GM23248 (cell line): Measurements from ENCODE around the gene TBKBP1. TPM values are rescaled to one million over a fixed set of nuclear protein-coding genes. Genes with fewer than 3 reads are reported as not detected.

Source experiments
- DNase-seq: peaks from one replicate; pipeline ENCODE4 v3.0.0-alpha.2; 2015
- H2AFZ ChIP-seq: fragments of 200-600 bp; sonication (generic); 2 replicates; pipeline ENCODE4 v1.6.1; 2016; ENCODE audit warnings: antibody characterized with exemption
- H3F3A ChIP-seq: fragments of 200-600 bp; sonication (generic); 2 replicates; pipeline ENCODE4 v1.6.1; 2016; ENCODE audit warnings: mild to moderate bottlenecking, antibody characterized with exemption, mixed run types; ENCODE audit not compliant: insufficient read depth
- H3K27ac ChIP-seq: fragments of 200-600 bp; sonication (generic); 2 replicates; pipeline ENCODE4 v1.5.1; 2016; ENCODE audit warnings: mild to moderate bottlenecking
- H3K27me3 ChIP-seq: fragments of 200-600 bp; sonication (generic); replicated peaks from 2 replicates; pipeline ENCODE4 v1.6.1; 2016; ENCODE audit warnings: mild to moderate bottlenecking; ENCODE audit not compliant: insufficient read depth
- H3K36me3 ChIP-seq: fragments of 200-600 bp; sonication (generic); 2 replicates; pipeline ENCODE4 v1.6.1; 2016; ENCODE audit warnings: low read depth, mild to moderate bottlenecking
- H3K4me1 ChIP-seq: fragments of 200-600 bp; sonication (generic); 2 replicates; pipeline ENCODE4 v1.6.1; 2016; ENCODE audit warnings: mild to moderate bottlenecking; ENCODE audit not compliant: insufficient read depth
- H3K4me2 ChIP-seq: fragments of 200-600 bp; sonication (generic); one replicate; pipeline ENCODE4 v1.6.1; 2016; ENCODE audit warnings: mild to moderate bottlenecking; ENCODE audit not compliant: unreplicated experiment
- H3K4me3 ChIP-seq: fragments of 200-600 bp; sonication (generic); 2 replicates; pipeline ENCODE4 v1.5.1; 2016; ENCODE audit warnings: mild to moderate bottlenecking
- H3K79me2 ChIP-seq: fragments of 200-600 bp; sonication (generic); 2 replicates; pipeline ENCODE4 v1.6.1; 2016; ENCODE audit warnings: mild to moderate bottlenecking; ENCODE audit not compliant: insufficient read depth
- H3K9ac ChIP-seq: fragments of 200-600 bp; sonication (generic); 2 replicates; pipeline ENCODE4 v1.6.1; 2016; ENCODE audit warnings: mild to moderate bottlenecking
- H3K9me2 ChIP-seq: fragments of 200-600 bp; sonication (generic); 2 replicates; pipeline ENCODE4 v1.6.1; 2016; ENCODE audit warnings: mixed run types, mild to moderate bottlenecking, moderate library complexity; ENCODE audit not compliant: insufficient read depth
- H3K9me3 ChIP-seq: fragments of 200-600 bp; sonication (generic); one replicate; pipeline ENCODE4 v1.6.1; 2017; ENCODE audit warnings: low read depth
- H4K20me1 ChIP-seq: fragments of 200-600 bp; sonication (generic); 2 replicates; pipeline ENCODE4 v1.6.0; 2016; ENCODE audit not compliant: insufficient read depth
- EZH2 ChIP-seq: fragments of 200-600 bp; sonication (generic); IDR thresholded peaks from 2 replicates; pipeline ENCODE4 v1.6.1; 2018; ENCODE audit warnings: antibody characterized with exemption, mild to moderate bottlenecking; ENCODE audit not compliant: insufficient read depth, poor library complexity, severe bottlenecking
- EZH2phosphoT487 ChIP-seq: fragments of 200-600 bp; sonication (generic); IDR thresholded peaks from 2 replicates; pipeline ENCODE4 v1.6.1; 2018; ENCODE audit warnings: antibody characterized with exemption, moderate library complexity, mild to moderate bottlenecking, low read depth; ENCODE audit not compliant: insufficient read depth
- WGBS, 2 experiments: methylation state at CpG; one replicate each; pipeline ENCODE4 v1.1.6; 2015 to 2017; ENCODE audit warnings: low lambda C conversion rate in 2 of 2, low coverage in 1 of 2; ENCODE audit errors: missing lambda C conversion rate in 2 of 2; 5-methylcytosine and 5-hydroxymethylcytosine counted together
- in situ Hi-C: fragments of 300-500 bp; cut with MboI; formaldehyde crosslinking; loops from 2 replicates; pipeline ENCODE4 v1.15.0; 2020
- polyA plus RNA-seq: library from polyadenylated mRNA; unstranded; fragments of >200 nt; fragmentation: Nextera tagmentation; extraction: Ambion mirVana; gene quantifications from 2 replicates; pipeline ENCODE4 v1.2.1, GENCODE V29; 2016
- total RNA-seq: library from RNA; depleted of rRNA; stranded (reverse); fragments of >200 nt; shearing (Covaris generic); gene quantifications from 2 replicates; pipeline ENCODE4 v1.2.3, GENCODE V29; 2014

TBKBP1 gene
- total and polyA plus RNA-seq, 2 experiments from 2014 or later = 1.1 to 12.3 TPM

DNA sequence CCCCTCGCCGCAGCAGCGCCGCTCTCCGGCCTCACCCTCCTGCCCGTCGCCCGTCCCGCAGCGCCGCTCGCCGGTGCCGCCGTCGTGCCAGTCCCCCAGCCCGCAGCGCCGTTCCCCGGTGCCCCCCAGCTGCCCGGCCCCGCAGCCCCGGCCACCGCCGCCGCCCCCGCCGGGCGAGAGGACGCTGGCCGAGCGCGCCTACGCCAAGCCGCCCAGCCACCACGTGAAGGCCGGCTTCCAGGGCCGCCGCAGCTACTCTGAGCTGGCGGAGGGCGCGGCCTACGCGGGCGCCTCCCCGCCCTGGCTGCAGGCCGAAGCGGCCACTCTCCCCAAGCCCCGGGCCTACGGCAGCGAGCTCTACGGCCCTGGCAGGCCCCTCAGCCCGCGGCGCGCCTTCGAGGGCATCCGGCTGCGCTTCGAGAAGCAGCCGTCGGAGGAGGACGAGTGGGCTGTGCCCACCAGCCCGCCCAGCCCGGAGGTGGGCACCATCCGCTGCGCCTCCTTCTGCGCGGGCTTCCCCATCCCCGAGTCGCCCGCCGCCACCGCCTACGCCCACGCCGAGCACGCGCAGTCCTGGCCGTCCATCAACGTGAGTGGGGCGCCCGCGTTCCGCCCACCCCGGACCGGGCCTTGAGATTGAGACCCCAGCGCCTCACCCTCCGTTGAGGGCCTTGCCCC, 15.0 kb downstream of the TBKBP1 start:
- H3K4me2 ChIP-seq = no peak overlapping the region
- no peak overlapping the region for H3K4me3 ChIP-seq
- H3K27me3 ChIP-seq = peaks cover 14% of the 10 kb centered on the region; the same call in 1 of the 2 replicates
- no peaks in the 10 kb centered on the region for H4K20me1 ChIP-seq
- no peaks in the 10 kb centered on the region for H3K4me1 ChIP-seq
- DNase-seq = no peak
- no peaks in the 10 kb centered on the region for H3K9me3 ChIP-seq
- no peak overlapping the region for H3K9ac ChIP-seq
- no peak overlapping the region for H3K27ac ChIP-seq
- in situ Hi-C loops = no loop called here
- H3F3A ChIP-seq = no peaks in the 10 kb centered on the region
- no peaks in the 10 kb centered on the region for H3K79me2 ChIP-seq
- no peaks in the 10 kb centered on the region for H3K9me2 ChIP-seq
- WGBS, 2 experiments = 91 to 94% methylated on average over 29 to 88 of the region's 89 CpGs
- TF ChIP-seq EZH2 = no peak
- no peak for TF ChIP-seq EZH2phosphoT487
- no peaks in the 10 kb centered on the region for H3K36me3 ChIP-seq
- H2AFZ ChIP-seq = no peak overlapping the region

DNA sequence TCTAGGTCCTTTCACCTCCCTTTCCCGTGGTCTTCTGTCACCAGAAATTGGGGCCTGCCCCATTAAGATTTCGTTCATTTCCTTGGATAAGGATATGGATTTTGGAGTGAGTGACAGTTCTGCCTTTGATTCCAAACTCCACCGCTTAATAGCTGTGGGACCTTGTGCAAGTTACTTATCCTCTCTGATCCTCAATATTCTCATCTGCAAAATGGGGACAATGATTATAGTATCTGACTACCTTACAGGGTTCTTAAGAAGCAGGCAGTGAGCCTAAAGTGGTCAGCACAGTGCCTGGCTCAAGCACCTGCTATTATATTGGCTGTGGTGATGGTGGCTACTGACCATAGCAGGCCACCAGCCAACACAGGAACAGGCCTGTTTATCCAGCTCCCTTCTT, 15.6 kb downstream of the TBKBP1 start:
- no peak overlapping the region for H2AFZ ChIP-seq
- H3K4me2 ChIP-seq = no peak overlapping the region
- H3K4me3 ChIP-seq = no peak overlapping the region
- H3K9me3 ChIP-seq = no peaks in the 10 kb centered on the region
- H3K9me2 ChIP-seq = no peaks in the 10 kb centered on the region
- TF ChIP-seq EZH2 = no peak
- no peak for TF ChIP-seq EZH2phosphoT487
- H3K79me2 ChIP-seq = no peaks in the 10 kb centered on the region
- H3K9ac ChIP-seq = no peak overlapping the region
- H3K36me3 ChIP-seq = no peaks in the 10 kb centered on the region
- H3F3A ChIP-seq = no peaks in the 10 kb centered on the region
- in situ Hi-C loops = no loop called here
- no peak overlapping the region for H3K27ac ChIP-seq
- no peak for DNase-seq
- WGBS, 2 experiments = 95 to 100% methylated on average over 3 of the region's 3 CpGs
- H3K27me3 ChIP-seq = peaks cover 20% of the 10 kb centered on the region; the same call in 1 of the 2 replicates
- H4K20me1 ChIP-seq = no peaks in the 10 kb centered on the region
- H3K4me1 ChIP-seq = no peaks in the 10 kb centered on the region

DNA sequence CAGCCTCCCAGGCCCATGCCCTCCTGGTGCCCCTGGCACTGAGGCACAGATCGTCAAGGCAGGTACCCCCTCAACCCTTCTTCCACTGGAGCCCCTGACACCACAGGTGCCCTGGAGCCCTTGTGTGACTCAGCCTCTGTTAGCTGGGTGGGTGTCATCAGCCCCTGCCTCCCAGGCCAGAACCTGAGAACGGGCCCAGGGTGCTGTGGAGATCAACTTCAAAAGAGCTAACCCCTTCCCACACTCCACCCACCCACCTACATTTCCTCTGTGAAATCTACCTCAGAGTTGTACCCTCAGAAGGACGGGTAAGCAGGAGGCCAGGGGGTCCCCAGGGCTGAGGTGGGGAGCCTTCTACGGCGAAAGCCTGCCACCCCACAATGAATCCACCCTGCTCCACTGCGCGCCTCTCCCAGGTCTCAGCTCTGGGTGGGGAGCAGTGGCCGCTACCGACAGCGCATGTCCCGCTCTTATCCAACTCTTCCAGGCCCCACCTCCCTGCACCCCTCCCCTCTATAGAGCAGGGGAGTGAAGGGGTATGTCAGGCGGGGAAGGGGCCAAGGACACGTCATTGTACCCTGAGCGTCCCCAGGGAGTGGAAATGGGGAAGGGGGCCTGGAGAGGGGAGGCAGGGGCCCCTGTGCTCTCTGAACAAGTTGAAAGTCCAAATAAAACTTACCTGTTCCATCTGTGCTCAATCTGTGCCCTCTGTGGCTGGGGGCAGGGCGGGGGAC, 17.6 kb downstream of the TBKBP1 start:
- H2AFZ ChIP-seq = no peak overlapping the region
- no peak for TF ChIP-seq EZH2phosphoT487
- TF ChIP-seq EZH2 = no peak
- no peak overlapping the region for H3K27ac ChIP-seq
- H3K4me2 ChIP-seq = no peak overlapping the region
- peaks cover 27% of the 10 kb centered on the region; the same call in 1 of the 2 replicates for H3K27me3 ChIP-seq
- in situ Hi-C loops = no loop called here
- H3K4me3 ChIP-seq = no peak overlapping the region
- no peaks in the 10 kb centered on the region for H3K9me3 ChIP-seq
- H3K9ac ChIP-seq = no peak overlapping the region
- H3K79me2 ChIP-seq = no peaks in the 10 kb centered on the region
- WGBS, 2 experiments = 89 to 94% methylated on average over 15 of the region's 15 CpGs
- H3F3A ChIP-seq = no peaks in the 10 kb centered on the region
- H3K36me3 ChIP-seq = no peaks in the 10 kb centered on the region
- DNase-seq = no peak
- no peaks in the 10 kb centered on the region for H3K9me2 ChIP-seq
- H4K20me1 ChIP-seq = no peaks in the 10 kb centered on the region
- H3K4me1 ChIP-seq = no peaks in the 10 kb centered on the region

DNA sequence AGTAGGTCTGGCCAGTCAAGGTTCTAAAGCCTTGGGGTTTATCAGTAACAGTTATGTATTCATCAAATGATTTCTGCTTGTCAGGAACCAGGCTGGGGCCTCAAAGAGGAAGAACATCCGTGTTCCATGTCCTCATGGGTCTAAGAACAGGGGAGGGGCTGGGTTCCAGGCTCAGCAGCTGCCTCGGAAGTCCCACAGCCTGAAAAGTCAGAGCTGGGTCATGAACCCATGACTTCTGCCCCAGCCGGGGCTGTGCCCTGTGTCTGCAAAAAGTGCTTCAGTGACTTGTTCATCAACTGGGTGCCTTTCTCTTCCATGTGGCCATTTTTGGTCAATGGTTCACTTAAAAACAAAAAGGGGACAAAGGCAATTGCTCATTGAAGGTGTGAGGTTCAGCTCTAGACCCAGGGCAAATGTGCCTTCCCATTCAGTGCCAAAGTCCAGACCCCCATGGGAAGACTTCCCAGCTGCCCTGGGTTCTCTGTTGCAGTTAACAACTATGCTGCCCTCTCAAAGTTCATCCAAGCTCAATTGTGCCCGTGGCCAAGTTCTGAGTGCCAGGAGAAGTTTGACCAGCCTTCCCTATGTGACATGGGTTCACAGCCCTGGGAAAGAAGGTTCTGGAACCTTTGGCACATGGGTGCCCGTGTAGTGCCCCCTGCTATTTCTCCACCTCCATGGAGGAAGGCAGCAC, 18.5 kb downstream of the TBKBP1 start:
- DNase-seq = no peak
- no peak overlapping the region for H2AFZ ChIP-seq
- no peak overlapping the region for H3K9ac ChIP-seq
- H3F3A ChIP-seq = no peaks in the 10 kb centered on the region
- H3K4me3 ChIP-seq = no peak overlapping the region
- H3K9me3 ChIP-seq = no peaks in the 10 kb centered on the region
- H3K4me1 ChIP-seq = no peaks in the 10 kb centered on the region
- in situ Hi-C loops = no loop called here
- H3K27me3 ChIP-seq = peaks cover 27% of the 10 kb centered on the region; the same call in 1 of the 2 replicates
- H3K4me2 ChIP-seq = no peak overlapping the region
- WGBS, 2 experiments = 37 to 45% methylated on average over 5 of the region's 5 CpGs
- H3K9me2 ChIP-seq = no peaks in the 10 kb centered on the region
- TF ChIP-seq EZH2phosphoT487 = no peak
- TF ChIP-seq EZH2 = no peak
- no peaks in the 10 kb centered on the region for H3K36me3 ChIP-seq
- no peak overlapping the region for H3K27ac ChIP-seq
- H4K20me1 ChIP-seq = no peaks in the 10 kb centered on the region
- H3K79me2 ChIP-seq = no peaks in the 10 kb centered on the region
